GM23338 (cell line): Measurements from ENCODE around the gene INHBB.

Source experiments
- CREB1 ChIP-seq: fragments of 250-450 bp; sonication (Bioruptor Pico); IDR thresholded peaks from 2 replicates; pipeline ENCODE4 v1.5.0; 2020; ENCODE audit warnings: low read depth, mild to moderate bottlenecking, moderate library complexity
- EZH2 ChIP-seq: fragments of 200-600 bp; sonication (generic); IDR thresholded peaks from one replicate; pipeline ENCODE4 v1.8.0; 2017; ENCODE audit warnings: antibody characterized with exemption, mild to moderate bottlenecking, low read depth; ENCODE audit not compliant: unreplicated experiment
- EZH2phosphoT487 ChIP-seq: fragments of 200-600 bp; sonication (generic); IDR thresholded peaks from one replicate; pipeline ENCODE4 v1.8.1; 2018; ENCODE audit warnings: antibody characterized with exemption; ENCODE audit not compliant: unreplicated experiment
- JUNB ChIP-seq: IDR thresholded peaks from one replicate; pipeline ENCODE4 v1.6.1; 2016; ENCODE audit warnings: antibody characterized with exemption; ENCODE audit not compliant: unreplicated experiment
- POLR2AphosphoS5 ChIP-seq: IDR thresholded peaks from 2 replicates; pipeline ENCODE4 v1.6.1; 2016; ENCODE audit warnings: antibody characterized with exemption, low read depth
- STAT1 ChIP-seq: IDR thresholded peaks from one replicate; pipeline ENCODE4 v1.6.1; 2016; ENCODE audit warnings: antibody characterized with exemption; ENCODE audit not compliant: unreplicated experiment
- ZNF114 ChIP-seq: fragments of 250-450 bp; sonication (Bioruptor Pico); IDR thresholded peaks from 2 replicates; pipeline ENCODE4 v1.5.0; 2020; ENCODE audit warnings: mild to moderate bottlenecking, moderate library complexity
- TF ChIP-seq, protein P1 (sequence below), 2 experiments: fragments of 200-600 bp in 1 of 2; sonication (generic) in 1 of 2; conservative IDR thresholded peaks; 2 replicates each; pipeline versions ENCODE4 v1.5.1 to v1.6.1; 2016 to 2017; ENCODE audit warnings: antibody characterized with exemption in 2 of 2, low read depth in 2 of 2, mild to moderate bottlenecking in 2 of 2, moderate library complexity in 1 of 2
- TF ChIP-seq, protein P2 (sequence below): IDR thresholded peaks from 2 replicates; pipeline ENCODE4 v1.6.1; 2016; ENCODE audit warnings: antibody characterized with exemption
- TF ChIP-seq, protein P3 (sequence below): IDR thresholded peaks from one replicate; pipeline ENCODE4 v1.6.1; 2018; ENCODE audit warnings: antibody characterized with exemption; ENCODE audit not compliant: unreplicated experiment

DNA sequence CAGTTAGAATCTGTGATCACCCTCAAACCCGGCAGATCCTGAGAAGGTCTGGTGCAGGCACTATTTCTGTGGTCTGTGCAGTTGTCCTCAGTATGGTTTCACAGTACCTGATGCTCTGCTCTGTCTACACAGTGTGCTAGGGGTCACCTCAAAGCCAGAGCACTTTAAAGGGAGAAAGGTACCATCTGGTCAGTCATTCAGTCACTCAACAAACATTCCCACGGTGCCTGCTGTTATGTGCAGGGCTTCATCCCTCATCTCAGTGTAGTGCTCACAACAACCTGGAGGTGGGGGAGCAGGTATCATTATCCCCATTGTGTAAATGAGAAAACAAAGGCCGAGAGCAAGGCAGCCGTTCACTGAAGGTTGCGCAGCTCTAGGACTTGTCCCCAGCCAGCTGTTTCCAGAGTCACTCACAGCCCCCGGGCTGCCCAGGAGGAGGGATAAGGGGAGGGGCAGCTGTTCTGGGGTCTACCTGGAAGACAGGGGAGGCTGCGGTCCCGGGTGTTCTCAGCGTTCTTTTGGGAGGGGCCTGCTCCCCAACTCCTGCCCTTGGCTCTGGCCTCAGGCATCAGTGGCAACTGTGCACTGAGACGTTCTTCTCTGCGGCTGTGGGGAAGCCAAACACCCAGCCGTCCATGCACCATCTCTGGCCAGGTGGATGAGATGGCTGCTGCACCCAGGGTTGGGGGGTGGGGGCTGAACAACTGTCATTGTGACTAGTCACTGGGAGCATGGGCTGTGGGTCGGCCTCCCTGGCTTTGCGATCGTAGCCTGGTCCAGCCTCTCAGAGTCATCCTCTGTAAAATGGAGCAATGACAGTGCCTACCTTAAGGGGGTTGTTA lies 9.2 kb downstream of the INHBB start:
- TF ChIP-seq, protein P1, sequence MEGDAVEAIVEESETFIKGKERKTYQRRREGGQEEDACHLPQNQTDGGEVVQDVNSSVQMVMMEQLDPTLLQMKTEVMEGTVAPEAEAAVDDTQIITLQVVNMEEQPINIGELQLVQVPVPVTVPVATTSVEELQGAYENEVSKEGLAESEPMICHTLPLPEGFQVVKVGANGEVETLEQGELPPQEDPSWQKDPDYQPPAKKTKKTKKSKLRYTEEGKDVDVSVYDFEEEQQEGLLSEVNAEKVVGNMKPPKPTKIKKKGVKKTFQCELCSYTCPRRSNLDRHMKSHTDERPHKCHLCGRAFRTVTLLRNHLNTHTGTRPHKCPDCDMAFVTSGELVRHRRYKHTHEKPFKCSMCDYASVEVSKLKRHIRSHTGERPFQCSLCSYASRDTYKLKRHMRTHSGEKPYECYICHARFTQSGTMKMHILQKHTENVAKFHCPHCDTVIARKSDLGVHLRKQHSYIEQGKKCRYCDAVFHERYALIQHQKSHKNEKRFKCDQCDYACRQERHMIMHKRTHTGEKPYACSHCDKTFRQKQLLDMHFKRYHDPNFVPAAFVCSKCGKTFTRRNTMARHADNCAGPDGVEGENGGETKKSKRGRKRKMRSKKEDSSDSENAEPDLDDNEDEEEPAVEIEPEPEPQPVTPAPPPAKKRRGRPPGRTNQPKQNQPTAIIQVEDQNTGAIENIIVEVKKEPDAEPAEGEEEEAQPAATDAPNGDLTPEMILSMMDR (conservative IDR thresholded peaks at IDR 0.05; ENCODE audit: low read depth in 2 of 2) = no peak
- TF ChIP-seq, protein P2, sequence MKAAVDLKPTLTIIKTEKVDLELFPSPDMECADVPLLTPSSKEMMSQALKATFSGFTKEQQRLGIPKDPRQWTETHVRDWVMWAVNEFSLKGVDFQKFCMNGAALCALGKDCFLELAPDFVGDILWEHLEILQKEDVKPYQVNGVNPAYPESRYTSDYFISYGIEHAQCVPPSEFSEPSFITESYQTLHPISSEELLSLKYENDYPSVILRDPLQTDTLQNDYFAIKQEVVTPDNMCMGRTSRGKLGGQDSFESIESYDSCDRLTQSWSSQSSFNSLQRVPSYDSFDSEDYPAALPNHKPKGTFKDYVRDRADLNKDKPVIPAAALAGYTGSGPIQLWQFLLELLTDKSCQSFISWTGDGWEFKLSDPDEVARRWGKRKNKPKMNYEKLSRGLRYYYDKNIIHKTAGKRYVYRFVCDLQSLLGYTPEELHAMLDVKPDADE = no peak
- no peak for TF ChIP-seq CREB1
- TF ChIP-seq, protein P3, sequence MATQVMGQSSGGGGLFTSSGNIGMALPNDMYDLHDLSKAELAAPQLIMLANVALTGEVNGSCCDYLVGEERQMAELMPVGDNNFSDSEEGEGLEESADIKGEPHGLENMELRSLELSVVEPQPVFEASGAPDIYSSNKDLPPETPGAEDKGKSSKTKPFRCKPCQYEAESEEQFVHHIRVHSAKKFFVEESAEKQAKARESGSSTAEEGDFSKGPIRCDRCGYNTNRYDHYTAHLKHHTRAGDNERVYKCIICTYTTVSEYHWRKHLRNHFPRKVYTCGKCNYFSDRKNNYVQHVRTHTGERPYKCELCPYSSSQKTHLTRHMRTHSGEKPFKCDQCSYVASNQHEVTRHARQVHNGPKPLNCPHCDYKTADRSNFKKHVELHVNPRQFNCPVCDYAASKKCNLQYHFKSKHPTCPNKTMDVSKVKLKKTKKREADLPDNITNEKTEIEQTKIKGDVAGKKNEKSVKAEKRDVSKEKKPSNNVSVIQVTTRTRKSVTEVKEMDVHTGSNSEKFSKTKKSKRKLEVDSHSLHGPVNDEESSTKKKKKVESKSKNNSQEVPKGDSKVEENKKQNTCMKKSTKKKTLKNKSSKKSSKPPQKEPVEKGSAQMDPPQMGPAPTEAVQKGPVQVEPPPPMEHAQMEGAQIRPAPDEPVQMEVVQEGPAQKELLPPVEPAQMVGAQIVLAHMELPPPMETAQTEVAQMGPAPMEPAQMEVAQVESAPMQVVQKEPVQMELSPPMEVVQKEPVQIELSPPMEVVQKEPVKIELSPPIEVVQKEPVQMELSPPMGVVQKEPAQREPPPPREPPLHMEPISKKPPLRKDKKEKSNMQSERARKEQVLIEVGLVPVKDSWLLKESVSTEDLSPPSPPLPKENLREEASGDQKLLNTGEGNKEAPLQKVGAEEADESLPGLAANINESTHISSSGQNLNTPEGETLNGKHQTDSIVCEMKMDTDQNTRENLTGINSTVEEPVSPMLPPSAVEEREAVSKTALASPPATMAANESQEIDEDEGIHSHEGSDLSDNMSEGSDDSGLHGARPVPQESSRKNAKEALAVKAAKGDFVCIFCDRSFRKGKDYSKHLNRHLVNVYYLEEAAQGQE = no peak
- TF ChIP-seq EZH2phosphoT487 = no peak
- no peak for TF ChIP-seq ZNF114 (CRISPR knock-in tag)
- TF ChIP-seq EZH2 = no peak
- no peak for TF ChIP-seq POLR2AphosphoS5
- no peak for TF ChIP-seq JUNB
- TF ChIP-seq STAT1 = no peak
